ENCODE data around the gene PRODH2.

DNA sequence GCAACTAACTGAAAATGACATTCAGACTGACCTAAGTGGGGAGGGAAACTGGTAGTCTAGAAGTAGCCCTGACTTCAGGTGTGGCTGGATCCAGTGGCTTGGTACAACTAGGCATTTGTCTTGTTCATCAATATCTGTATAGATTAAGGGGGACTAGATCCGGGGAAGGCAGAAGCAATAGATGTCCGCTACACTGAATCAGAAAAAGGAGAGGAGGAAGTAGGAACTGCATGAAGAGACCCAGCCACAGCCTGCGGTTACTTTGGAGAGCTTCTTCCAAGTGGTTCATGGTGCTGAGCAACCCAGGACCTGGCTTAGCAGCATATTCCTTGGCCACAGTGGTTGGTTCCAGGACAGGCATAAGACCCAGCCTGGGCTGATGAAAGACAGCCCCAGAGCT, 9.9 kb upstream of the PRODH2 start:
- TF ChIP-seq, protein P1, sequence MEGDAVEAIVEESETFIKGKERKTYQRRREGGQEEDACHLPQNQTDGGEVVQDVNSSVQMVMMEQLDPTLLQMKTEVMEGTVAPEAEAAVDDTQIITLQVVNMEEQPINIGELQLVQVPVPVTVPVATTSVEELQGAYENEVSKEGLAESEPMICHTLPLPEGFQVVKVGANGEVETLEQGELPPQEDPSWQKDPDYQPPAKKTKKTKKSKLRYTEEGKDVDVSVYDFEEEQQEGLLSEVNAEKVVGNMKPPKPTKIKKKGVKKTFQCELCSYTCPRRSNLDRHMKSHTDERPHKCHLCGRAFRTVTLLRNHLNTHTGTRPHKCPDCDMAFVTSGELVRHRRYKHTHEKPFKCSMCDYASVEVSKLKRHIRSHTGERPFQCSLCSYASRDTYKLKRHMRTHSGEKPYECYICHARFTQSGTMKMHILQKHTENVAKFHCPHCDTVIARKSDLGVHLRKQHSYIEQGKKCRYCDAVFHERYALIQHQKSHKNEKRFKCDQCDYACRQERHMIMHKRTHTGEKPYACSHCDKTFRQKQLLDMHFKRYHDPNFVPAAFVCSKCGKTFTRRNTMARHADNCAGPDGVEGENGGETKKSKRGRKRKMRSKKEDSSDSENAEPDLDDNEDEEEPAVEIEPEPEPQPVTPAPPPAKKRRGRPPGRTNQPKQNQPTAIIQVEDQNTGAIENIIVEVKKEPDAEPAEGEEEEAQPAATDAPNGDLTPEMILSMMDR (conservative IDR thresholded peaks at IDR 0.05): no peak
- no peak for TF ChIP-seq ZFX (IDR thresholded peaks at IDR 0.05)

Data from C4-2B (cell line).